Bone marrow (tissue), 2 donors: Measurements from ENCODE around the gene NLRC5.
"Not testable (repeated sequence)": the region's sequence is repeated elsewhere in the genome, so short reads cannot be mapped to it uniquely, and the experiment has no call there.

Experiments used
- DNase-seq, 2 donors: peaks; one replicate each; lab custom pipeline; 2025; lab: John Stamatoyannopoulos, UW

The NLRC5 gene

GRCh38 chr16:57104706-57105105, 115.3 kb downstream of the NLRC5 start:
- no peak for DNase-seq

GRCh38 chr16:57105184-57105583, 115.8 kb downstream of the NLRC5 start:
- no peak for DNase-seq

GRCh38 chr16:57106767-57107166, 117.4 kb downstream of the NLRC5 start:
- no peak for DNase-seq

- DNase-seq: no peak
Measured at GRCh38 chr16:57107321-57107922, 118.1 kb downstream of the NLRC5 start.

GRCh38 chr16:57108432-57108831, 119.1 kb downstream of the NLRC5 start:
- no peak for DNase-seq

- not testable (repeated sequence) for DNase-seq
Measured at GRCh38 chr16:57109259-57110105, 120.1 kb downstream of the NLRC5 start.

- no peak for DNase-seq
Measured at GRCh38 chr16:57110937-57111336, 121.6 kb downstream of the NLRC5 start.

GRCh38 chr16:57111420-57111819, 122.1 kb downstream of the NLRC5 start:
- DNase-seq: no peak

- no peak for DNase-seq
Measured at GRCh38 chr16:57112403-57113041, 123.2 kb downstream of the NLRC5 start.

- DNase-seq: no peak
Measured at GRCh38 chr16:57113042-57113453, 123.7 kb downstream of the NLRC5 start.

- DNase-seq: no peak
Measured at GRCh38 chr16:57113664-57114063, 124.3 kb downstream of the NLRC5 start.

- DNase-seq: no peak
Measured at GRCh38 chr16:57115168-57115513, 125.8 kb downstream of the NLRC5 start.

- no peak for DNase-seq
Measured at GRCh38 chr16:57115514-57116182, 126.3 kb downstream of the NLRC5 start.

- DNase-seq: no peak
Measured at GRCh38 chr16:57118461-57119084, 129.2 kb downstream of the NLRC5 start.

- DNase-seq: no peak
Measured at GRCh38 chr16:57123216-57123973, 134.0 kb downstream of the NLRC5 start.

- DNase-seq: no peak
Measured at GRCh38 chr16:57123974-57124674, 134.8 kb downstream of the NLRC5 start.

GRCh38 chr16:57125376-57125775, 136.0 kb downstream of the NLRC5 start:
- DNase-seq: no peak

- no peak for DNase-seq
Measured at GRCh38 chr16:57125969-57126368, 136.6 kb downstream of the NLRC5 start.

GRCh38 chr16:57126411-57126810, 137.1 kb downstream of the NLRC5 start:
- DNase-seq: no peak

GRCh38 chr16:57127037-57127763, 137.8 kb downstream of the NLRC5 start:
- no peak for DNase-seq
